AG04450 (cell line): Measurements from ENCODE around the gene BEND2. TPM values are rescaled to one million over a fixed set of nuclear protein-coding genes. Genes with fewer than 3 reads are reported as not detected.

Experiments
- CTCF ChIA-PET: fragments of 300-600, 350-600 bp; formaldehyde crosslinking; extraction: SDS; loops from one replicate; lab custom pipeline; 2022; ENCODE audit warnings: antibody characterized with exemption, inconsistent platforms; lab: Charles Lee
- POLR2A ChIA-PET: fragments of 350-600 bp; formaldehyde crosslinking; extraction: SDS; loops from one replicate; lab custom pipeline; 2021; ENCODE audit warnings: antibody characterized with exemption, inconsistent platforms; lab: Yijun Ruan, JAX
- DNase-seq: peaks from one replicate; pipeline ENCODE4 v3.0.0-alpha.2; 2011; ENCODE audit warnings: low read depth, low spot score
- H3K27ac ChIP-seq: one replicate; pipeline ENCODE4 v1.5.1; 2012; ENCODE audit warnings: low read depth, low read length, control low read depth
- H3K27me3 ChIP-seq: one replicate; pipeline ENCODE4 v1.6.0; 2012; ENCODE audit warnings: low read length; ENCODE audit not compliant: control insufficient read depth, insufficient read depth
- H3K4me3 ChIP-seq: 2 replicates; pipeline ENCODE4 v1.5.1; 2011; ENCODE audit warnings: mild to moderate bottlenecking, low read depth, low read length, control low read depth
- H3K9me3 ChIP-seq: 2 replicates; pipeline ENCODE4 v1.5.1; 2012; ENCODE audit warnings: low read length; ENCODE audit not compliant: control insufficient read depth, insufficient read depth
- polyA plus RNA-seq: library from polyadenylated mRNA; depleted of rRNA; stranded (reverse); fragments of >200 nt; gene quantifications from 2 replicates; pipeline ENCODE4 v1.2.3, GENCODE V29; 2011
- TF ChIP-seq, protein P1 (sequence below): IDR thresholded peaks from 2 replicates; pipeline ENCODE4 v1.5.1; 2011; ENCODE audit warnings: low read depth, low read length, control low read depth, inconsistent platforms

Gene BEND2
- polyA plus RNA-seq, 1 experiment, result not detected

DNA sequence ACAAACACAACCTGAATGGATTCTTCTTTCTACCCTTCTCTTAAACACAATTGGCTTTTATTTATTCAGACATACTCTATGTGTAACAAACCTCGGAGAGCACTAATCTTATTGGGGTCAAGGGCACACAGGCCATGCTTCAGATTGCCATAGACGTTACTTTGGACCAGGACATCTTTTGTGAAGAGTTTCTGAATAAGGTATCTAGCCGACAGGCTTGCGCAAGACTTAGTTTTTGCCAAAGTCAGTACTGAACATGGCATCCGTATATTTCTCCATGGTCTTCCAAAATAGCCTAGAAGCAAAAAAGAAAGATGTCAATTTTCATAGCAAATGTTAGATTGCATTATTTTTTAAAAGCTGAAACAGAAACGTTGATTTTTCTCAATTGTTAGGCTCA is 49.8 kb downstream of the BEND2 start:
- POLR2A ChIA-PET, result no interaction called here
- TF ChIP-seq, protein P1, sequence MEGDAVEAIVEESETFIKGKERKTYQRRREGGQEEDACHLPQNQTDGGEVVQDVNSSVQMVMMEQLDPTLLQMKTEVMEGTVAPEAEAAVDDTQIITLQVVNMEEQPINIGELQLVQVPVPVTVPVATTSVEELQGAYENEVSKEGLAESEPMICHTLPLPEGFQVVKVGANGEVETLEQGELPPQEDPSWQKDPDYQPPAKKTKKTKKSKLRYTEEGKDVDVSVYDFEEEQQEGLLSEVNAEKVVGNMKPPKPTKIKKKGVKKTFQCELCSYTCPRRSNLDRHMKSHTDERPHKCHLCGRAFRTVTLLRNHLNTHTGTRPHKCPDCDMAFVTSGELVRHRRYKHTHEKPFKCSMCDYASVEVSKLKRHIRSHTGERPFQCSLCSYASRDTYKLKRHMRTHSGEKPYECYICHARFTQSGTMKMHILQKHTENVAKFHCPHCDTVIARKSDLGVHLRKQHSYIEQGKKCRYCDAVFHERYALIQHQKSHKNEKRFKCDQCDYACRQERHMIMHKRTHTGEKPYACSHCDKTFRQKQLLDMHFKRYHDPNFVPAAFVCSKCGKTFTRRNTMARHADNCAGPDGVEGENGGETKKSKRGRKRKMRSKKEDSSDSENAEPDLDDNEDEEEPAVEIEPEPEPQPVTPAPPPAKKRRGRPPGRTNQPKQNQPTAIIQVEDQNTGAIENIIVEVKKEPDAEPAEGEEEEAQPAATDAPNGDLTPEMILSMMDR, result no peak
- Histone ChIP-seq H3K9me3 (no peaks in the 10 kb centered on the region), H3K27ac (no peak overlapping the region), H3K4me3 (no peak overlapping the region), H3K27me3 (no peaks in the 10 kb centered on the region)
- CTCF ChIA-PET, result no interaction called here
- no peak for DNase-seq

DNA sequence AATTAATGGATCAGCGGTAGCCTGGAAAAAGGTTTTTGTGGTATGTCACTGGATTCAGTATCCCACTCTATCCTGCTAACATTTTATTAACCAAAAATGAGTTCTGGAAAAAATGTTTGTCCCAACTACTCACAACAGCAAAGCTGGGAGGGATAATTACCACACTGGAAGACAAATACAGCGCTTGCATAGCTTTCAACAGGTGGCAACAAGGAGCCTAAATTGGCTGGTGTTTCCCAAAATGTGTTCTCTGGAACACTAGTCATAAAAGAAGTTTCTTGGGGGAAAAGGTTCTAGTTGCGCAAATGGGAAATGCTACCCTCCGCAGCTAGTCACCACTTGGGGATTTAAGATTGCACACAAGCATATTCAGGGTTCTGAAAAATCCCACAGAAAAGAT is 54.6 kb downstream of the BEND2 start:
- Histone ChIP-seq H3K4me3 (no peak overlapping the region), H3K27ac (no peak overlapping the region), H3K9me3 (no peaks in the 10 kb centered on the region), H3K27me3 (no peaks in the 10 kb centered on the region)
- POLR2A ChIA-PET, result no interaction called here
- TF ChIP-seq, protein P1, result no peak
- DNase-seq, result no peak
- CTCF ChIA-PET, result no interaction called here

DNA sequence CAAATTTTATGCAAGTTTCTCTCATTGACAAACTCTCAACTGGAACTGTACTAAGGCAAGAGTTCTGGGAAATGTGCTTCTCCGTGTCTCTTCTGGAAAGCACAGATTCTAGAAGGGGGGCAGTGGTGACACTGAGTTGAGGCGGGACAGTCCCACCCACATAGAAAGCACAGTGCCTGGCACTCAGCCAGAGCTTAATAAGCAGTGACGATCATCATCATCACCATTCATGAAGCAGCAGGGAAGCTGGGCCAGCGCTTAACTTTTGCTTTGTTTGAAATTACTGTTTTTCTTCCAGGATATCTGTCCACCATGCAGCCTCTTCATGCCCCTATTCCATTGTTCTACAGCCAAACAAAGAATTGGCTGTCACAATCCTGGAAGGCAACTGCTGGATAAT is 60.3 kb downstream of the BEND2 start:
- no peak overlapping the region for H3K4me3 ChIP-seq
- TF ChIP-seq, protein P1, result no peak
- DNase-seq, result no peak
- ChIA-PET CTCF (no interaction called here), POLR2A (no interaction called here)
- no peak overlapping the region for H3K27ac ChIP-seq
- H3K27me3 ChIP-seq, result no peaks in the 10 kb centered on the region
- H3K9me3 ChIP-seq, result no peaks in the 10 kb centered on the region

DNA sequence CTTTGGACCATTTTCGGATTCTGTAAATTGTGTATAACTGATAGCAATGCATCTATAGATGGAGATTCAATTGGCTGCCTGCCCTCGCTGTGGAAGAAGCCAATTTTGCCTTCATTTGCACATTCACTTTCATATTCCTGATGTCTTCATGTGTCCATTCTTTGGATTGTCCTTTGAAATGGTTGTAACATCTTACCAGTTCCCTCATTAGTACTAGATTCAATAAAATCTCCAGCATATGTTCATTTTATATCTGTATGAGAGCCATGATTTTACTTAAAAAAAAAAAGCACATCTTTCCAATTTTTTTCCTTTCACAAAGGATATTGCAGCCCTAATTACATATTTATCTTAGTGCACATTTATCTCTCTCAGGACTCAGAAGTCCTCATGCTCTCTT is 61.7 kb downstream of the BEND2 start:
- H3K4me3 ChIP-seq, result no peak overlapping the region
- ChIA-PET CTCF (no interaction called here), POLR2A (no interaction called here)
- DNase-seq, result no peak
- H3K27me3 ChIP-seq, result no peaks in the 10 kb centered on the region
- H3K9me3 ChIP-seq, result no peaks in the 10 kb centered on the region
- H3K27ac ChIP-seq, result no peak overlapping the region
- TF ChIP-seq, protein P1, result no peak

DNA sequence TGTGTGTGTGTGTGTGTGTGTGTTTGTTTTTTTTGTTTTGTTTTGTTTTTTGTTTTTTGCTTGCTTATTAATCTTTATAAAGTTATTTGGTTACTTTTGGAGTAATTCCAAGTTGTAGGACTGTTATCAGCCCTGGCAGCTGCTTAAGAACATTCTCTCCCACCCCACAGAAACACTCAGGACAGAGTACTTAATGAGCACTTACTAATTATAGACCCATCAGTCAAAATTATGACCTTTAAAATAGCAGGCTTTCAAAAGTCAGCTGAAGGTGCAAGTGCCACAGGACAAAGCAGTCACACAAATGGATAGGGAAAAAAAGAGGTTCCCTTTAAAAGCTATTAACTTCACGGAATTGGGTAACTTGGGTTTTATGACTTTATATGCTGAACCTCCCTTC is 69.0 kb downstream of the BEND2 start:
- H3K27ac ChIP-seq, result no peak overlapping the region
- ChIA-PET POLR2A (no interaction called here), CTCF (no interaction called here)
- DNase-seq, result no peak
- no peak overlapping the region for H3K4me3 ChIP-seq
- H3K9me3 ChIP-seq, result no peaks in the 10 kb centered on the region
- no peaks in the 10 kb centered on the region for H3K27me3 ChIP-seq
- TF ChIP-seq, protein P1, result no peak
